ENCODE results near the gene CYTIP.

CYTIP gene

GRCh38 chr2:157443795-157444640 lies at the start of gene CYTIP:
TSS of gene CYTIP (minus strand) at chr2:157444089. CDS start at chr2:157444020, 69 bp downstream.
- no peak for DNase-seq (ENCODE audit: low read depth in 2 of 2, low spot score in 1 of 2)

GRCh38 chr2:157492189-157492773 lies 48.4 kb upstream of the CYTIP start:
- peak; percentile 39 to 42 for DNase-seq (ENCODE audit: low read depth in 2 of 2, low spot score in 1 of 2)

- DNase-seq (ENCODE audit: low read depth in 2 of 2, low spot score in 1 of 2) = no peak
Observed at GRCh38 chr2:157489983-157490382, 46.1 kb upstream of the CYTIP start.

- DNase-seq (ENCODE audit: low read depth in 2 of 2, low spot score in 1 of 2) = no peak
Observed at GRCh38 chr2:157488877-157489276, 45.0 kb upstream of the CYTIP start.

- no peak for DNase-seq (ENCODE audit: low read depth in 2 of 2, low spot score in 1 of 2)
Observed at GRCh38 chr2:157487747-157488146, 43.9 kb upstream of the CYTIP start.

- no peak for DNase-seq (ENCODE audit: low read depth in 2 of 2, low spot score in 1 of 2)
Observed at GRCh38 chr2:157487271-157487610, 43.4 kb upstream of the CYTIP start.

- DNase-seq (ENCODE audit: low read depth in 2 of 2, low spot score in 1 of 2) = no peak
Observed at GRCh38 chr2:157486596-157487270, 42.8 kb upstream of the CYTIP start.

- no peak for DNase-seq (ENCODE audit: low read depth in 2 of 2, low spot score in 1 of 2)
Observed at GRCh38 chr2:157480182-157480961, 36.5 kb upstream of the CYTIP start.

- no peak for DNase-seq (ENCODE audit: low read depth in 2 of 2, low spot score in 1 of 2)
Observed at GRCh38 chr2:157479081-157480027, 35.5 kb upstream of the CYTIP start.

- no peak for DNase-seq (ENCODE audit: low read depth in 2 of 2, low spot score in 1 of 2)
Observed at GRCh38 chr2:157477919-157478318, 34.0 kb upstream of the CYTIP start.

GRCh38 chr2:157476953-157477709 lies 33.2 kb upstream of the CYTIP start:
- no peak for DNase-seq (ENCODE audit: low read depth in 2 of 2, low spot score in 1 of 2)

GRCh38 chr2:157475722-157476390 lies 32.0 kb upstream of the CYTIP start:
- no peak for DNase-seq (ENCODE audit: low read depth in 2 of 2, low spot score in 1 of 2)

GRCh38 chr2:157473581-157473980 lies 29.7 kb upstream of the CYTIP start:
- no peak for DNase-seq (ENCODE audit: low read depth in 2 of 2, low spot score in 1 of 2)

GRCh38 chr2:157471078-157471477 lies 27.2 kb upstream of the CYTIP start:
- DNase-seq (ENCODE audit: low read depth in 2 of 2, low spot score in 1 of 2) = no peak

GRCh38 chr2:157470321-157470720 lies 26.4 kb upstream of the CYTIP start:
- no peak for DNase-seq (ENCODE audit: low read depth in 2 of 2, low spot score in 1 of 2)

GRCh38 chr2:157469726-157470125 lies 25.8 kb upstream of the CYTIP start:
- DNase-seq (ENCODE audit: low read depth in 2 of 2, low spot score in 1 of 2) = no peak

- no peak for DNase-seq (ENCODE audit: low read depth in 2 of 2, low spot score in 1 of 2)
Observed at GRCh38 chr2:157468931-157469708, 25.2 kb upstream of the CYTIP start.

- no peak for DNase-seq (ENCODE audit: low read depth in 2 of 2, low spot score in 1 of 2)
Observed at GRCh38 chr2:157466764-157467163, 22.9 kb upstream of the CYTIP start.

Measured in stimulated activated CD8-positive, alpha-beta memory T cell treated with anti-CD3 and anti-CD28 coated beads, Interleukin-4, amount 100 ng/mL, for 4 hours (primary cell).